ENCODE results near the gene SPRYD3. TPM values are rescaled to one million over a fixed set of nuclear protein-coding genes. Genes with fewer than 3 reads are reported as not detected.

The SPRYD3 gene
- total RNA-seq, 1 donor from 2014 or later = 30.6 TPM

- DNase-seq (ENCODE audit: low read depth) = no peak
These were observed 565 bp downstream of the SPRYD3 start for GRCh38 chr12:53078425-53079225.

GRCh38 chr12:53077030-53077429 is 2.2 kb downstream of the SPRYD3 start:
- no peak for DNase-seq (ENCODE audit: low read depth)

- DNase-seq (ENCODE audit: low read depth) = no peak
These were observed 2.7 kb downstream of the SPRYD3 start for GRCh38 chr12:53076461-53076860.

- DNase-seq (ENCODE audit: low read depth) = no peak
These were observed 4.2 kb downstream of the SPRYD3 start for GRCh38 chr12:53074999-53075370.

- DNase-seq (ENCODE audit: low read depth) = no peak
These were observed 4.7 kb downstream of the SPRYD3 start for GRCh38 chr12:53074283-53074998.

- no peak for DNase-seq (ENCODE audit: low read depth)
These were observed 5.3 kb downstream of the SPRYD3 start for GRCh38 chr12:53073881-53074280.

- DNase-seq (ENCODE audit: low read depth) = no peak
These were observed 7.3 kb downstream of the SPRYD3 start for GRCh38 chr12:53071591-53072551.

- no peak for DNase-seq (ENCODE audit: low read depth)
These were observed 8.2 kb downstream of the SPRYD3 start for GRCh38 chr12:53070877-53071492.

GRCh38 chr12:53069621-53070410 is 9.4 kb downstream of the SPRYD3 start:
- no peak for DNase-seq (ENCODE audit: low read depth)

- DNase-seq (ENCODE audit: low read depth) = no peak
These were observed 10.2 kb downstream of the SPRYD3 start for GRCh38 chr12:53068811-53069585.

- no peak for DNase-seq (ENCODE audit: low read depth)
These were observed 11.0 kb downstream of the SPRYD3 start for GRCh38 chr12:53067993-53068770.

GRCh38 chr12:53067074-53067992 is 11.9 kb downstream of the SPRYD3 start:
- DNase-seq (ENCODE audit: low read depth) = no peak

- DNase-seq (ENCODE audit: low read depth) = peak; percentile 59
These were observed 12.9 kb downstream of the SPRYD3 start for GRCh38 chr12:53065975-53066931.

GRCh38 chr12:53065470-53065869 is 13.7 kb downstream of the SPRYD3 start:
- no peak for DNase-seq (ENCODE audit: low read depth)

- DNase-seq (ENCODE audit: low read depth) = no peak
These were observed 14.4 kb downstream of the SPRYD3 start for GRCh38 chr12:53064613-53065436.
